ENCODE measurements around the gene C1orf21. TPM values are rescaled to one million over a fixed set of nuclear protein-coding genes. Genes with fewer than 3 reads are reported as not detected.

C1orf21 gene
- total RNA-seq, 1 donor from 2014 or later, result 5.5 TPM

DNA sequence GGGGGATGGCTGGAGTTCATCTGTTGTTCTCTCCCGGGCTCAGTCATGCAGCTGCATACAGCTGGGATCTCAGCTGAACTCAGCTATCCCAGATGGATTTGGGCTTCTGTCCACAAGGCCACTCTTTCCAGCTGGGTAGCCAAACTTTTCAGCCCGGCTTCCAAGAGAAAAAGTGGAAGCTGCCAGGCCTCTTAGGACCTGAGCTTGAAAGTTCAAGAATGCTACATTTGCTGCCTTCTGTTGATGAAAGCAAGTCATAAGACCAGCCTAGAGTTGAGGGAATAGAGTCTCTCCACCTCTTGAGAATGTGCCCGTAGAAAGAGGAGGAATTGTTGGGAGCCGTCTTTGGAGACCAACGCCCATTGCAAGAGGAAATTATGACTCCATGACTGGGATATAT lies 95.3 kb downstream of the C1orf21 start:
- intact Hi-C loops (cut with micrococcal nuclease), result no loop called here

DNA sequence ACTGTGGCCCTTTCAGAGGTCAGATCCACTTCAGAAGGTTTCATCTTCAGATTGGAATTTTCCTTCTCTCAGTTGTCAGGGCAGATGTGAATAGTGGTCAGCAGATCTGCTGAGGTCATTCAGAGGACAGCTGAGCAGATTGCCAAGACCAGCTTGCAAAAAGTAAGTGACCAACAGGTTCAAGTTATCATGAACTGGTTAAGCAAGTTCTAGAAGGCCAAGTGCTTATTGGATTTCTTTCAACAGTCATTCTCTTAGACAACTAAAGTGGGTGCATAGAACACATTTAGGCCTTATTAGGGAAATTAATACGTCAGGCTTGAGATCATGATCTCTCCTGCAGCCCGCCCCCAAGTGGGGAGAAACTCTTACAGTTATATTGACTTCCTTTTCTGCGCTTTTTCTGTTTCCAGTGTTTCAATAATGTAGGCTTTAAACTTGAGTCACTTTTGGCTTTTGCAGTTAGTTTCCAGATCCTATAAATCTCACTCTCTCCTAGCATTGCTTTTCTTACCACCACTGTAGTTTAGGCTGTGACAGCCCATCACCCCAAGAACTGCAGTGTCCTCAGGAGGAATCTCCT lies 96.4 kb downstream of the C1orf21 start:
- intact Hi-C loops (cut with micrococcal nuclease), result no loop called here

DNA sequence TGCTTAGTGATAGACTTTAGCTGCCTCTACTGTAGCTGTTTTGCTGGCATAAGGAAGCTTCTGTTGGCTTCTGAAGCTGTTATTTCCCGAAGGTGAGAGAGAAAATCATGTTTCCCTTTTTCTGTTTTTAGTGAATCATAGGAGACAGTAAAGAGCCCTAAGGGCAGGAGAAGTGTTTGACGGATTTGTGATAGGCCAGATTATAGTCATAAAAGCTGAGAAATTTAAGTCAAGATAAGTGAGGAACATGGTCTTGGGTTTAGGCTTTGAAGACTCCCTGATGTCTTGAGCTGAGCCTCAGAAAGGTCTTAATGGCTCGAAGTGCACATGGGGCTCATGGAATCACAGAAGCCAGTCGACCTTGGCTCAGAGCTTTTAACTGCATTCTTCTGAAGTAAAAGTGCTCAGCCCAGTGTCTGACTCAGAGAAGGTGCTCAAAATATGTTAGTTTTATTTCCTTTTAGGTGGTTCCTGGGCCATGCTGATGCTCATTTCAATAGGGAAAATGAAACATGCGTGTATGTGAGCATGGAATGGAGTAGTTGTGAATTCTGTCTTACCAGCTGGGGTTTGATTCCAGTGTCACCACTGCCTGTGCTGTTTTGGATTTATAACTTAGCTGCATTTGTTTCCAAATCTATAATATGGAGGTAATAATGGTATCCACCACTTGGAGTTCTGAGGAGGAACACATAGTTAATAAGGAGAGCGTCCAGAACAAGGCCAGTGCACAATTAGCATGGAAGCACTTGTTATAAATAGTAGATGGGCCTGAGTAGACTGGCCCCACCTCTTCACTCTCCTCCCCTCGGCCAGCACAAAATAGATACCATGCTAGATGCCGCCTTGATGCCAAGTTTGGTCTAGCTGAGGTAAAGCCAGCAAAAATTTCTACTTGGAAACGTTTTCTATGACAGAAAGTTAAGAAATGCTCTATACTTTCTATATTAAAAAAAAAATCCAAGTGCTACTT lies 99.2 kb downstream of the C1orf21 start:
- intact Hi-C loops (cut with micrococcal nuclease), result no loop called here

DNA sequence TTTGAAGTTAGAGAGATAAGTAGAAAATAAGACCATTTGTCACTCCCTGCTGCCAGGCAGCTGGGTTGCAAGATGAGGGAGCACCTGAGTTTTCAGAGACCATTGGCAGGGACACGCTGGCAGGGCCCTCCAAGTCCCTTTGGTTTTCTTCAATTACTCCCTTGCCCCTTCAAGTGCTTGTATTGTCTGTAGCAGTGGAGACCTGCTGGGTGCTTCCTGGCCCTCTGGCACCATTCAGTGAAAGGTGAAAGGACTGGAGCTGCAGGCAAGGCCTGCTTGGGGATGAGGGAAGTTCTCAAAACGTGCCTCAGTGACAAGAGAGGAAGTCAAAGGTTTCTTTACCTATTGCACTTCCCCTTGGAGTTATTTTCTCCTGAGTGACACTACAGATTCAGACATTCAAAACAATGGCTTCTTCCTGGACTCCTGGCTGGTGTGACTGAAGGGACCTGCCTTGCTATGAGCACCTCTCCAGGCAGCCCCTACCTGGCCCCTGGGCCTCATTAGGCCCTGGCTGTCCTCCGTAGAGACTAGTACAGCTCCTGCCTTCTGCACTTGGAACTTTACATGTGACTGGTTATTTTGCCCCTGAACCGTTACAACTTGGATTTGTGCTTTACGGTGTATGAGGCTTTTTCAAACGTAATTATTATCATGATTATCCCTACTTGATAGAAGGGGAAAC lies 100.1 kb downstream of the C1orf21 start:
- intact Hi-C loops (cut with micrococcal nuclease), result no loop called here

DNA sequence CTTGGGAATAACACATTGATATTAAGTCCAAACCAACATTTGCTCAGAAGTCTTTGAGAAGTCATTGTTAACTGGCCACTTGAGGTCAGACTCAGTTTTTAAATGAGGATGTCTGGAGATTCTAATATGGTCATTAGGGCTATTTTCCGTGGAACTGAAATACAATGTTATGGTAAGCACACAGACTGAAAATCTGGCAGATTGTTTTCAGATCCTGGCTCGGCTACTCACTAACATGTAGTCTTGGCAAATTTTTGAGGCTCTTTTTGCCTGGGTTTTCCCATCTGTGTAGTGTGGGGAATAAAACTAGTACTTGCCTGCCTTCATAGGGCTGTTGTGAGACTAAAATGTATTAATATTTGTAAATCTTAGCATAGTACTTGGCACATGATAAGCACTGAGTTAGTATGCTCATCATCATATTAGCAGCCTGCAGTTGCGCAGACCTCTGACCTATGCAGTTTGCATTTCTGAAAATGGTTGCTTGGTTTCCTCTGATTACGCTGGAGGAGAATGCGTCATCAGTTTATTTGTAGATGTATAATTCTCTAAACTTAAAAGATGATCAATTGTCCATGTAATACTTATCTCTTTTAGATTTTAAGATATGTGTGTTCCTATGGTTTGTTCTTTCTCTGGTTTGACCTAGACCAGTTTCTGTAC lies 100.8 kb downstream of the C1orf21 start:
- intact Hi-C loops (cut with micrococcal nuclease), result no loop called here

DNA sequence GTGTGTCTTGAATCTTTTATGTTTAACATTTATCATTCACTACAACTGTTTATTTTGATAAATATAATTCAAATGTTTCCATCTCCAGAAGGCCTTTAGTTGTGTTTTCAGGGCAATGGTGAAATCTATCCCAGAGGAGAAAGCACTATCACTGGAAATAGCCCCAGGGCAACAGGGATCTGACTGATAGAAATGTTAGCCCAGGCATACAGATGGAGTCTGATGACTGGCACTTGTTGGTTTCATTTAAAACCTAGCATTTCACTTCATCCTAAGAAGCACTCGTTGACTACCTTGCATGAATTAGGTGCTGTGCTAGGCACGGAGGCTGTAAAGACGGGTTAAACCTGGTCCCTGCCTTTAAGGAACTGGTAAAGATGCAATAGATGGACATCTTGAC lies 103.1 kb downstream of the C1orf21 start:
- intact Hi-C loops (cut with micrococcal nuclease), result loop anchor here (5.0 kb wide), 3 partner anchors 267 to 482 kb away; partner anchors contain the start of gene NIBAN1

DNA sequence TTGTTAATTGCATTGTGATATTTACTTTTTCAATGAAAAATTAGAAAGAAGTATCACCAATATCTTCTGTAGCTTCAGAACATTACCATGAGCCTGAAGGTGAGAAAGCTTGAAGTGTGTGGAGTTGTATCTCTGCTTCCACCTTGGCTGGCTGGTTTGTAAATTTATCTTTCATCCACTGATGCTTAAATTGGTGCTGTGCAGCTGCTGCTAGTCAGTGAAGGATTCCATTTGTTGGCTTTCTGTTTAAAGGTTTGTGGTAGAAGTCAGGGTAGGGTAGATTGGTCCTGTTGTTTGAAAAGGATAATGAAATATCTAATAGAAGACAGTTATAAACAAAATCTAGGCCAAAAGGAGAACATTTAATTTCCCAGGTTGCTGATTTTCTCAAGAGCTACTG lies 105.7 kb downstream of the C1orf21 start:
- intact Hi-C loops (cut with micrococcal nuclease), result loop anchor here (5.0 kb wide), 3 partner anchors 265 to 480 kb away; partner anchors contain the start of gene NIBAN1

DNA sequence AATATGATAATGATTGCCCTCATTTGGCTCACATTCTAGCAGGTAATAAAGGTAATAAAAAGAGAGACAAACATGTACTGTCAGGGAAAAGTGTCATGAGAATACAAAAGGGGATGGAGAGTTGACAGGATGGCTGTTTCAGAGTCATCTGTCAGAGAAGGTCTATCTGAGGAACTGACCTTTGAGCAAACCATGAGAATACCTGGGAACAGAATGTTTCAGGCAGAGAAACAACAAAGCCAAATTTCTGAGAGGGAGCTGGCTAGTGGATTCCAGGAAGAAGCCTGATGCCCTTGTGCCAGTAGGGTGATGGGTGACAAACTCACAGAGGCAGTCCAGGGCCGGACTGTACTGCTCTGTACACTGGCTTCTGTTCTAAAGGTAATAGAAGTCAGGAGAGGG lies 107.2 kb downstream of the C1orf21 start:
- intact Hi-C loops (cut with micrococcal nuclease), result loop anchor here (5.0 kb wide), 3 partner anchors 263 to 478 kb away; partner anchors contain the start of gene NIBAN1

DNA sequence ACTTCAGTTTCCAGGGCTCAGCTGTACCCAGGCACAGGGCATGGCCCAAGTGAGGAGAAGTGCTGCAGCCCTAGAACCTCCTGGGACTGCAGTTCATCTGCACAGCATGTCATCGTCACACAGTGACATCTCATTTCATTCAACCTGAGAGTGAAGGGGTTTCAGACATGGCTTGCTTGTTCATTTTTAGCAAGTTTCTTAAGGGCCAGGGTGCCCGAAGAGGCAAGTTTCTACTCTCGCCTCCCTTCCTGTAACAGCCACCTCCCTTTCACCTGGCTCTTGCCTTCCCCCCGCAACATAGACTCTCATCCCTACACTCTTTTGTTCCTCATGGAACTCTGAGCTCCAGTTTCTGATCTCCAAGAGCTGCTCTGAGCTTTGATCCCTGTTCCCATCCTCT lies 108.1 kb downstream of the C1orf21 start:
- intact Hi-C loops (cut with micrococcal nuclease), result loop anchor here (5.0 kb wide), 3 partner anchors 262 to 477 kb away; partner anchors contain the start of gene NIBAN1

DNA sequence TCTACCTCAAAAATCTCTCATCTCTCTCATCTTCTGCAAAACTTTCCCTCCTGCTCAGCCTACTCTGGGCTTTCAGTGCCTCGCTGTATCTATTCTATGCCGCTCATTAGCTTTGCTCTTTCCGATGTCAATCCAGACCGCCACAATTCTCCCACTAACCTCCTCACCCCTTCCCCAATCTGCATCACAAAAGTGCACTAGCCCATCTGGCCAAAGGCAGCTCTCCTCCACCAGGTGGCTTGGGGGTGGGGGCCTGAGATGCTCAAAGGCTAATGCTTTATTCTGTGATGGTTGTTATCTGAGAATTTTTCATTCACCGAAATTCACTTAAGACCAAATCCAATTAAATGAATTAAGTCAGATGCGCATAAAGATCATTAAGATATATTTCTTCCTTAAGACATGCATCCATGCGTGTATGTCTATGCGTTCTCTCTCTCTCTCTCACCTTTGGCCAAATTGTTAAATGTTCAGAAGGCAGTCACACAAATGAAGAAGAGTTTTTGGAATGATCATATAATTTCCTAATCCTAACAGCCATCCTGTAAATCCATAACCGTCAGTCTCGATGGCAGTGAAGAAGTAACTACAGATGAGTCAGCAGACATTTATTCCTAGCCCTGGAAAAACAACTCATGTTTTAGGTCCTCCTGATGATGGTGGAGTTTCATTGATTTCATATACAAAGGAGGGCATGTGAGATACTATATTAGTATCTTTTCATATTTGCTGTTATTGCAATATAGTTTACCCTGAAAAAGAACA lies 111.3 kb downstream of the C1orf21 start:
- intact Hi-C loops (cut with micrococcal nuclease), result no loop called here

DNA sequence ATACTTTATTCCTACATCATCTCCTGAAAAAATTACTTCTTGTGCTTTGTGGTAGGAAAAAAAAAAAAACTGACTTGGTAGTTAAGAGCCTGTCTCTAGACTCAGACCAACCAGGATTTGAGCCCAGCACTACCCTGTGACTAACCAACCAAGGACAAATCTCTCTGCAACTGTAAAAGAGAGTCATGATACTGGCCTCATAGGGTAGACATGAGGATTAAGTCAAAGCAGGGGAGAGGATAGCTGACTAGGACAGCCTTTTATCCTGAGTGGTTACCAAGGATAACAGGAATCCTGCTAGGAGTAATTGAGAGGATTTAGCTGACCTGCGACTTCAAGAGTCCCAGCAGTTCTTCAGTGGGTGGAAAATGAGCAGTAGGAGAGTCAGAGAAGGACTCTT lies 112.8 kb downstream of the C1orf21 start:
- intact Hi-C loops (cut with micrococcal nuclease), result no loop called here

DNA sequence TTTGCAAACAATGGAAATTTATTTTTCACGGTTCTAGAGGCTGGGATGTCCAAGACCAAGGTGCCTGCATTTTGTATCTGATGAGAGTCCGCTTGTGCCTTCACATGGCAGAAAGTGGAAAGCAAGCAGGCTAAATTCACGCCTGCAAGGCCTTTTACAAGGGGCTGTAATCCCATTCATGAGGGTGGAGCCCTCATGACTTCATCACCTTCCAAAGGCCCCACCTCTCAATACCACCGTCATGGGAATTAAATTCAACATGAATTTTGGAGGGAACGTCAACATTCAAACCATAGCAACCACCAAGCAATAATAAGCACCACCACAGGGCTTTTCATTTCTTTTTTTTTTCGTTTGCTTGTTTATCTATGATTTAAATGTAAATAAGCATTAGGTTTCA lies 115.3 kb downstream of the C1orf21 start:
- intact Hi-C loops (cut with micrococcal nuclease), result no loop called here

DNA sequence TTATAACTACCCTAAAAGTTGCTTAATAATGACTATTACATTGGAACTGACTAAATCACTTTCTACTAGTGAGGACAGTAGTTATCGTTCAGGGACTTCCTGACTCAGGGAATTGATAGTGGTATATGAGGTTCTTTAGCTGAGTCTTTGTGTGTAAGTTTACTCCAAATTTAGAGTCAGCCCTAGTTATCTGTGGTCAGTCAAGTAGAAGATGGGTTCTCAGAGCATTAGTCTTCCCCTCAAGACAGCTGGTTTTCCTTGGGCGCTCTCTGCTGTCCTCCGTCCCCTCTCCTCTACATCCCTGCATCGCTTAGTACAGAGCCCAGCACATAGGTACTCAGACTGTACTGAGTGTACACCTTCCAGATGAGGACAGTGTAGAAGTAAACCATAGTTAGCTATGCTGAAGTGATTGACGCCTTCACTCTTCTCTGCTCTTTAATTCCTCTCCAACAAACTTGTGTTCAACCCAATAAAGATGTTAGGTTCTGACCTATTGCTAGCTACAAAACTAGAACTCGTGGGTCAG lies 116.5 kb downstream of the C1orf21 start:
- intact Hi-C loops (cut with micrococcal nuclease), result no loop called here

DNA sequence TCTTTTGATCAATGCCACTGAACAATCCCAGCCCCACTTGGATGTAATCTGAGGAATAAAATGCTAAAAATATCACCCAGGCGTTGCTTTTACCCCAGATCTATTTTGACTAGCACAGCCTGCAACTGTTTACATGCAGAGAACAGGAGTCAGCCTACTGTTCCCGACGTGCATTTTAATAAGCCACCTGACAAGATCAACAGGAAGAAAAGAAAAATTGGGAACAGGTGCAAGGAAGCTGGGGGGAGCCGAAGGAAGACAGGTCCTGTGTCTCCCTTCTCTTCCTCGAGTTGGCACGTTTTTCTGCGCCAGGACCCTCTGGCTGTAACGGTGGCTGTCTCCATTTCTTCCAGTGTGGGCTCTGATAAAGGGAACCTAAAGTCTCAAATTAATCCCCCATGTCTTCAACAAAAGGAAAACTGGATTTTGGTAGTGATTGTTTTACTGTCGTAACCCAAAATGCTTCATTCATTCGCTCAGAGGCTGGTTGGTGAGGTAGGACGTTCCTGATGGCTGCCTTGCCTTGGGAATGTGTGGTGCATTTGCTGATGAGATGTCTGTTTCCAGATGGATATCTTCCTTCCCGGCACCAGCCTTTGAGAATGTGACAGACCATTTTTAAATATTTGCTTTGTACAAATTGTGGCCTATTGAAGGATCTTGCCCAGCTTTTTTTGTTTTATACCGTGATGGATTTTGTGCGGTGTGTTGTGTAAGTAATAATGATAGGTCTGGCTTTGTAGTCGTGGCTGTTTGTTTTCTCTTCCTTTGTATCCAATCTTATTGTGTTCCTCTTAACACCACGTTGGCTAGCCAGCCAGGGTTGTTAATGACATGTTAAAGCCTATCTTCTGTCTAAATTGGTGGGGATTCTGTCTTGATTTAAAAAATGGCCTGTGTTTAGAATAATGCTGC lies 117.5 kb downstream of the C1orf21 start:
- intact Hi-C loops (cut with micrococcal nuclease), result no loop called here

DNA sequence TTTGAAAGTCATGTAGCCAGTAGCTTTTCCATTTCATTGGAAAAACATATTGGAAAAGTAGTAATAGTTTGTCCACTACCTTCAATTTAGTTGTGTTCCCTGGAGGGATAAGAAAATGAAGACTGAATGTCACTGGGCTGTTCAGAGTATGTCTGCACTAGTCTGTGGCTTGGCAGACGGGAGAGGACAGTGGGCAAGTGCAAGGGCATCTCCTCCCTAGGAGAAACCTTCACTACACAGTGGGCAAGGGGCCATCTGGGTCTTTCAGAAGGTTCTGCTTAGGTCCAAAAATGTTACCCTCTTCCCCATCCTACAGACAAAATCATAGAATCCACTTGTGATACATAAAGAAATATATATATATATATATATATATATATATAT lies 118.1 kb downstream of the C1orf21 start:
- intact Hi-C loops (cut with micrococcal nuclease), result no loop called here

DNA sequence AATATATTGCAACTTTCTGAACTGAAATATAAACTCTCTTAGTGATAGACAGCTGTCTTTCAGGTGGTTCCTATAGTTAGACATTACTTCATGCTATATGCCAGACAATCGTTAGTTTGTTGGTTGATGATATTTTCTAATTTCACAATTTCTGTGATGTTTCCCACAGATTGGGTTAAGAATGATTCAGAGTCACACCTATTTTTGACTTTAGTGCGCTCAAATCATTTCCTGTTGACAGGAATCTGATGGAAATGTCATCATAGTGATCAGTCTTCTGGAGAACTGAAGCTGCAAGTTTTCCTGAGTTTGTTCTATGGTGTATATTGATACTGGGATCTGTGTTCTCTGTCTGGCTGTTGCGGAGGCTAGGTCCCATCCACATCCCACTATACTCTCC lies 119.7 kb downstream of the C1orf21 start:
- intact Hi-C loops (cut with micrococcal nuclease), result no loop called here

DNA sequence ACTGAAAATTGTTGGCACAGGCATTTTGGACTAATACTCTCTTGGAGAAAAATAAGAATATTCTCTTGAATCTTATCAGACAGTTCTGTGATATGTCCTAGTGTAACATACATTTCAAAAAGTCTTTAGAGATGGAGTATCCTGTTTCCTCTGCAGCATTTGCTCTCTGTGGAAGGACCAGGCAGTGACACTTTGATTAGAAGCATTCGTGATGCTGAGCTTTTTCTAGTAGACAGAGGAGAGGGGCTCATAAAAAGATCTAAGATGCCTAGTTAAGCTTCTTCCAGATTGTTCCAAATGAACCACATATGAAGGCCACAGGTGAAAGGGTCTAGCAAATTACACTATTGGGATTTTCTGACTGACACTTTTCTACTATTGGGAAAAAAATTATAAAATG lies 120.3 kb downstream of the C1orf21 start:
- intact Hi-C loops (cut with micrococcal nuclease), result no loop called here

DNA sequence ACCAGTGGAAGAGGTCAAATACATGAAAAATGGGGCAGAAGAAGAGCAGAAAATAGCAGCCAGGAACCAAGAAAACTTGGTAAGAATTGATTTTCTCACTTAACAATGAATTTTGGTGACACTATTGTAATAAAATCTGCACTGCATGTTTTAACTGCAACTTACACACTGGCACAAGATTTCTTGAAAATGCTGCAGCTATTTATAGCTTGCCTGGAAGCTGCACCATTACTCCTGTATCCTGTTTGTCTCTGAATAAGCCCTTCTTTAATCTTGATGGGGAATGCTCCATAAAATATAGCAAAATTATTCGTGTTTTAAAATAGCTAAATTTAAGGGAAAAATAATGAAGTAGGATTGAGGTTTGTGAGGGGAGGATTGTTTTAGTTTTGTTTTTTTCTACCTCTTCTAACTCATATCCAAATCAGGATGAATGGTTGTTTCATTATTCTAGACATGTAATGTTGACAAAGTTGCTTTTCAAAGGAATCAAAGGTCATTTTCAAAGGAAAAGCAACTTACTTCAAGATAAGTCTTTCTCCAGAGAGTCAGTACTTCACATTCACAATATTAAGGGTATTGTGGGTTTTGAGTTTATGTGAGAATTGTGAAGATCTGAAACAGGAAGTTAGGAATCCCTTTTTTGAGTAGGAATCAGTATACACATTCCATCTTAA lies 120.9 kb downstream of the C1orf21 start:
- intact Hi-C loops (cut with micrococcal nuclease), result no loop called here

DNA sequence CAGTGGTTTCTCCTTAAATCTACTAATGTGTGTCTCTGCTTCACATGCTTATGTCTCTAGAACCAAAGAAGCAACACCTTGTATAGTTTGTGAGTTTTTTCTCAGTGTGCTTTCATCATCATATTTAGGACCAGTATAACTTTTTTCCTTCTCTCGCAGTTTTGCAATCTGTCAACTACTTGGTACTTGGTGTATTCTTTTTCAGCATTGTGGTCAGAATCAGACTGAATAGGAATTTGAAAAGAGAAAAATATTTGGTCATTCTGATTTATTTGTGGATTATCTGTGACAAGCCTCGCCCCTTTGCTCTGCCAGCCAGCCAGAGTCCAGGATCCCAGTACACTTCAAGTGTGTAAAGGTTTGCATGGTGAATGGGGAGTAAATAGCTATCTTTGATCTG lies 122.3 kb downstream of the C1orf21 start:
- intact Hi-C loops (cut with micrococcal nuclease), result no loop called here

Data from T-helper 1 cell treated with Interleukin-12 subunit alpha and Interleukin-12 subunit beta and Interleukin-4 antibody, amounts not matched to agents 30 ng/mL and 1 ng/mL, for 36 hours (primary cell).